GM13976 (cell line): ENCODE measurements around the gene RPL3.

Experiments
- DNase-seq: peaks from one replicate; pipeline ENCODE4 v3.0.0; 2012; ENCODE audit warnings: low spot score
- in situ Hi-C: fragments of 300-500 bp; cut with MboI; formaldehyde crosslinking; loops from one replicate; pipeline ENCODE4 v1.12.0; 2022; ENCODE audit warnings: low sequenced_read_pairs, mixed read lengths, inconsistent platforms; ENCODE audit not compliant: unreplicated experiment
- TF ChIP-seq, protein P1 (sequence below): IDR thresholded peaks from 2 replicates; pipeline ENCODE4 v1.5.1; 2012; ENCODE audit warnings: borderline replicate concordance, mild to moderate bottlenecking; ENCODE audit not compliant: insufficient read depth; ENCODE audit errors: extremely low read depth, missing control alignments, control extremely low read depth

RPL3 gene

GRCh38 chr22:39263626-39264348 lies 55.6 kb downstream of the RPL3 start:
- in situ Hi-C loops = no loop called here
- TF ChIP-seq, protein P1, sequence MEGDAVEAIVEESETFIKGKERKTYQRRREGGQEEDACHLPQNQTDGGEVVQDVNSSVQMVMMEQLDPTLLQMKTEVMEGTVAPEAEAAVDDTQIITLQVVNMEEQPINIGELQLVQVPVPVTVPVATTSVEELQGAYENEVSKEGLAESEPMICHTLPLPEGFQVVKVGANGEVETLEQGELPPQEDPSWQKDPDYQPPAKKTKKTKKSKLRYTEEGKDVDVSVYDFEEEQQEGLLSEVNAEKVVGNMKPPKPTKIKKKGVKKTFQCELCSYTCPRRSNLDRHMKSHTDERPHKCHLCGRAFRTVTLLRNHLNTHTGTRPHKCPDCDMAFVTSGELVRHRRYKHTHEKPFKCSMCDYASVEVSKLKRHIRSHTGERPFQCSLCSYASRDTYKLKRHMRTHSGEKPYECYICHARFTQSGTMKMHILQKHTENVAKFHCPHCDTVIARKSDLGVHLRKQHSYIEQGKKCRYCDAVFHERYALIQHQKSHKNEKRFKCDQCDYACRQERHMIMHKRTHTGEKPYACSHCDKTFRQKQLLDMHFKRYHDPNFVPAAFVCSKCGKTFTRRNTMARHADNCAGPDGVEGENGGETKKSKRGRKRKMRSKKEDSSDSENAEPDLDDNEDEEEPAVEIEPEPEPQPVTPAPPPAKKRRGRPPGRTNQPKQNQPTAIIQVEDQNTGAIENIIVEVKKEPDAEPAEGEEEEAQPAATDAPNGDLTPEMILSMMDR = no peak
- no peak for DNase-seq
